HG02759 (cell line): ENCODE results near the gene KLHL7.
"Not testable (repeated sequence)": the region's sequence is repeated elsewhere in the genome, so short reads cannot be mapped to it uniquely, and the experiment has no call there.

Source experiments
- ATAC-seq: cut with Tn5 transposase; IDR thresholded peaks from one replicate; pipeline ENCODE4 v1.9.1; 2021; ENCODE audit warnings: mild to moderate bottlenecking, moderate library complexity; ENCODE audit not compliant: unreplicated experiment

KLHL7 gene

GRCh38 chr7:23212395-23212794 is 106.8 kb downstream of the KLHL7 start:
- ATAC-seq, result no peak

GRCh38 chr7:23212841-23213240 is 107.3 kb downstream of the KLHL7 start:
- ATAC-seq, result no peak

GRCh38 chr7:23213755-23214154 is 108.2 kb downstream of the KLHL7 start:
- ATAC-seq, result no peak

- no peak for ATAC-seq
Measured at GRCh38 chr7:23214423-23214822, 108.8 kb downstream of the KLHL7 start.

- no peak for ATAC-seq
Measured at GRCh38 chr7:23214938-23215337, 109.4 kb downstream of the KLHL7 start.

- ATAC-seq, result no peak
Measured at GRCh38 chr7:23216021-23216420, 110.4 kb downstream of the KLHL7 start.

GRCh38 chr7:23218196-23218595 is 112.6 kb downstream of the KLHL7 start:
- ATAC-seq, result no peak

- ATAC-seq, result no peak
Measured at GRCh38 chr7:23220690-23221305, 115.2 kb downstream of the KLHL7 start.

- ATAC-seq, result no peak
Measured at GRCh38 chr7:23222439-23223030, 117.0 kb downstream of the KLHL7 start.

- ATAC-seq, result not testable (repeated sequence)
Measured at GRCh38 chr7:23224364-23224763, 118.8 kb downstream of the KLHL7 start.

- ATAC-seq, result no peak
Measured at GRCh38 chr7:23226844-23227450, 121.4 kb downstream of the KLHL7 start.
